DND-41 (cell line): Measurements from ENCODE around the gene ATP13A3.

Source experiments
- EZH2 ChIP-seq: IDR thresholded peaks from 3 replicates; pipeline ENCODE4 v1.6.1; 2012; ENCODE audit warnings: borderline replicate concordance, low read depth, mild to moderate bottlenecking, moderate library complexity, low read length, inconsistent platforms; ENCODE audit not compliant: severe bottlenecking
- TF ChIP-seq, protein P1 (sequence below): IDR thresholded peaks from 2 replicates; pipeline ENCODE4 v1.5.1; 2012; ENCODE audit warnings: borderline replicate concordance, low read length, moderate library complexity, mild to moderate bottlenecking; ENCODE audit not compliant: poor library complexity, severe bottlenecking; ENCODE audit errors: extremely low read depth

- TF ChIP-seq, protein P1, sequence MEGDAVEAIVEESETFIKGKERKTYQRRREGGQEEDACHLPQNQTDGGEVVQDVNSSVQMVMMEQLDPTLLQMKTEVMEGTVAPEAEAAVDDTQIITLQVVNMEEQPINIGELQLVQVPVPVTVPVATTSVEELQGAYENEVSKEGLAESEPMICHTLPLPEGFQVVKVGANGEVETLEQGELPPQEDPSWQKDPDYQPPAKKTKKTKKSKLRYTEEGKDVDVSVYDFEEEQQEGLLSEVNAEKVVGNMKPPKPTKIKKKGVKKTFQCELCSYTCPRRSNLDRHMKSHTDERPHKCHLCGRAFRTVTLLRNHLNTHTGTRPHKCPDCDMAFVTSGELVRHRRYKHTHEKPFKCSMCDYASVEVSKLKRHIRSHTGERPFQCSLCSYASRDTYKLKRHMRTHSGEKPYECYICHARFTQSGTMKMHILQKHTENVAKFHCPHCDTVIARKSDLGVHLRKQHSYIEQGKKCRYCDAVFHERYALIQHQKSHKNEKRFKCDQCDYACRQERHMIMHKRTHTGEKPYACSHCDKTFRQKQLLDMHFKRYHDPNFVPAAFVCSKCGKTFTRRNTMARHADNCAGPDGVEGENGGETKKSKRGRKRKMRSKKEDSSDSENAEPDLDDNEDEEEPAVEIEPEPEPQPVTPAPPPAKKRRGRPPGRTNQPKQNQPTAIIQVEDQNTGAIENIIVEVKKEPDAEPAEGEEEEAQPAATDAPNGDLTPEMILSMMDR, result no peak
- TF ChIP-seq EZH2, result no peak
These were observed 100.2 kb downstream of the ATP13A3 start for GRCh38 chr3:194386648-194387047.
